Jurkat, Clone E6-1 (cell line): ENCODE measurements around the gene LMNTD1.
"Not testable (repeated sequence)": the region's sequence is repeated elsewhere in the genome, so short reads cannot be mapped to it uniquely, and the experiment has no call there.

Experiments
- DNase-seq: peaks from one replicate; pipeline ENCODE4 v3.0.0-alpha.2; 2011; ENCODE audit warnings: low read depth, low spot score
- H3K4me3 ChIP-seq: 2 replicates; pipeline ENCODE4 v1.5.1; 2011; ENCODE audit warnings: mild to moderate bottlenecking, low read length, control low read depth, moderate library complexity

Gene LMNTD1

DNA sequence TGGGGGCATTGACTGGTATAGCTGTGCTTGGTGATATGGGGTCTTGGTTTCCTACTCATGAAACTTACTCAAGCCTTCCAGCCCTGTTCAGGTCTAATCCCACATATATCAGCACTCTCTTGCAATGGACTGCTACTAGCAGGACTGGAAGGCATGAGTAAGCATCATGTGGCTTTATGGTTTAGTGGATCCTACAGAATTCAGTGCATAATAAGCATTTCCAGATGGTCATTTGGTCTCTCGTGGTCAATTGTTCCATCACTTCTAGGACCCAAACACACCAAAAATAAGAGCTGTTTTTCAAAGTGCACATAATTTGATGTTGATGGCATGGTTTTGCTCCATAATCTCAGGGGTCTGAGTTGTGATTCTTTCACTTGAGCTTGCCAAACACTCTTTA lies 114.4 kb downstream of the LMNTD1 start:
- DNase-seq = no peak
- H3K4me3 ChIP-seq = no peak overlapping the region

DNA sequence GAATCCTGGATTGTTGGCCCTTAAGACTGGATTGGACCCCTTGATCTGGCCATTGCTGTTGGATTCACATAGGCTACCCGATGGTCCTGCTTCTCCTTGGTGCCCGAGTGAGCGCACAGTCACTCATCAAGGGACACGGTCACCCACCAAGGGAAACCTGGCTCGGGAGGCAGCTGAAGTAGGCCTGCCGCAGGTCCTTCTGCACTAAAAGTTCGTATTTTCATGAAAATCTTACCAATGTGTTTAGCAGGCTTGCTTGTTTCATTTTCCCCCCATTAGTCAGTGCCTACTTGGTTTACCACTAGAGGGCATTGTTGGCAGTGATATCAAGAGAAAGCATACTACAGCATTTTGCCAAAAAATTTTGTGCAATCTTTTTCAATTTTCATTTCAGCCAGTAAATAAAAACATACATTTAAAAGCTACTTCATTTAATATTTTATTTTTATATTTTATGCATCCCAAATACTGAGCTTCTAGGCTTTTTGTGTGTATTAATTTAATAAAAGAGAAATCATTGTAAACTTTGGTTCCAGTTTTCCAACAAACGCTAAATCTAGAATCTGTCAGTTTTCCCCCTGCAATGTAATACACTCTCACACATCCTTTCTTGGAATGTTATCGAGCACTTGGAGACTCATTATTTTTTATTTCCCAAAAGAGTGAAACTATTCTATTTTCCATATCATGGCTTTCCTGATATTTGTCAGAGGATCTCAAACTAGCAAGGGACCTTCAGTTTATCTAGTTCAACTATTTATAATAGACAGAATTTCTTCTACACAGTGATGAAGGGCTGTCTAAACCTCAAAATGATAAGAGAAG lies 116.7 kb downstream of the LMNTD1 start:
- H3K4me3 ChIP-seq = no peak overlapping the region; the same call in 1 of the 2 replicates
- DNase-seq = peak; percentile 72

DNA sequence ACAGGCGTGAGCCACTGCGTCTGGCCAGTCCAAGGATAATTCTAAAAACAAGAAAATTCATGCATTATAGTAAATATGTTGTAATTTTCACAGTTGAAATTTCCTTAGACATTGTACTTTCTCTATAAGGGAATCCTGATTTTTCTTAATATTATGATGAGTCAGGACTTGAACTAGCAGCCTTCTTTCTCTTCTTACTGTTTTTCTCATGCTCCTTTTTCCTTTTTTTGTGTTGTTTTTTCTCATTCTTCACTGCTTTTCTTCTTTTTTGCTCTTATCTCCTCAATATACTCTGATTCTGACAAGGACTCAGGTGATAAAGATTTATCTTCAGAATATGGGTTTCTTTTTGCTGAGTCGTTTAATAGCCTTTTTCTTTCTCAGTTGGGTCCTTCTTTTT lies 117.7 kb downstream of the LMNTD1 start:
- H3K4me3 ChIP-seq = no peak overlapping the region

DNA sequence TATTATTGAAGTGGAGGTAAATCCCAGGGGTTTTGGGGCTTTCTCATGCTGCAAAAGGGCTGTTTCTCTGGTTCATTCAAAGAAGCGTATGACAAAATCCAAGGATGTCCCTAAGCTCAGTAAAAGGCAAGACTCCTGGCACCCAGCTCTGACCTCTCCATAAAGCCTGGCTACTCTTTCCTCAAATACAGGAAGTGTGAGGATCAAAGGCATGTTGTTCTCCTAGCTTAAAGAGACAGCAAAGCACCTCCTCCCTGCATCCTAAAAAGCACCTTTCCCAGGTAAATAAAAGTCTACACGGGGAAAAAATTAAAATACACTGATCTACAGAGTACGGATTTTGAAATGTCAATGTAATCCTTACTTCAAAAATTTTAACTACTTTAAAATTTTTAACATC lies 118.6 kb downstream of the LMNTD1 start:
- DNase-seq = no peak
- no peak overlapping the region for H3K4me3 ChIP-seq

More for the DNA sequence above, 117.7 kb downstream of the LMNTD1 start:
- DNase-seq = no peak

DNA sequence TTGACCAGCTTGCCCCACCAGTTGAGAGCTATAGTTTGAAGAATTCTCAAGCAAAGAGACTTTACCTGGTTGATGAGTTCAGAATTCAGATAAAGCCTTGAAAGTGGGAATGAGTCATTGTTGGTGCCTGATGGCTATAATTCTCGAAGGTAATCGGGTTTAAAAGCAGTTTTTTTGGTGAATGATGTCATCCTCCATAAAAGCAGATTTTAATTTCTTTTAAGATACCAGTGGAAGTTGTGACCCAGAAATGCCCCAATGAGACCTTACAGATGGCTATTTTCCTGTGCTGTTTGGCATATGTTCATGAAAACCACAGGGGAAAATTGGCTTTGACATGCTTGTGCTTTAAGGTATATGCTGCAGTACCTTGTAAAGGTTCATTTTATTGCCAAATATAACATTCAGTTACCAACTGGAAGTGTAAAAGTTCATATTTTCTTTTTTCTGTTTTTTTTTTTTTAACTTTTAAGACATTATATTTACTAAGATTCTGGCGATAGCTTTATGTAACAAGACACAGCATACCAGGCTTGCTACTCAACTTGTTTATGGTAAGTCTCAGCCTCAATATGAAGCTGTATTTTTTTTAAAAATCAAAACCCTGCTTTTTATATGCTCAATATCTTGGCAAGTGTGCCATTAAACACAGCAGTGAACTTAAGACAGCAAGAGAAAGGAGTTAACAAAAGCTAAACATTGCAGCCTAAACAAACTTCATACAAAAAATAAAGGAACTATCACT lies 119.3 kb downstream of the LMNTD1 start:
- DNase-seq = no peak
- H3K4me3 ChIP-seq = no peak overlapping the region

DNA sequence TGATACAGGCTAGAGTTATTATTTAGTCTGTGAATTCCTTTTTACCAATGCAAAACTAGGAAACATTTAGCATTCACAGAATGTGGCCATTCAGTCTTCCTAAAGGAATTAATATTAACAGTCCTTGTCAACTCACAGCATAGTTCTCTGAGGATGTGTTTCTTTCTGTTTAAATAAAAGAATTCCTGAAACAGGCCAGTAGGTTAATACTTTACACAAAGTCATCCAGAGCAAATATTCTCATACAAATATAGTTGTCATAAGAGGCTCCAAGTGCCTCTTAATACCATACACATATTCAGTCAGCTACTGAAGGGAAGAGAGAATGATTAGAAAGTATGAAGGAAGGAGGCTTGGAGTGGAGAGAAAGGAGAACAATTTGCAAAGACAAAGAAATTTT lies 120.1 kb downstream of the LMNTD1 start:
- no peak overlapping the region for H3K4me3 ChIP-seq
- DNase-seq = no peak

DNA sequence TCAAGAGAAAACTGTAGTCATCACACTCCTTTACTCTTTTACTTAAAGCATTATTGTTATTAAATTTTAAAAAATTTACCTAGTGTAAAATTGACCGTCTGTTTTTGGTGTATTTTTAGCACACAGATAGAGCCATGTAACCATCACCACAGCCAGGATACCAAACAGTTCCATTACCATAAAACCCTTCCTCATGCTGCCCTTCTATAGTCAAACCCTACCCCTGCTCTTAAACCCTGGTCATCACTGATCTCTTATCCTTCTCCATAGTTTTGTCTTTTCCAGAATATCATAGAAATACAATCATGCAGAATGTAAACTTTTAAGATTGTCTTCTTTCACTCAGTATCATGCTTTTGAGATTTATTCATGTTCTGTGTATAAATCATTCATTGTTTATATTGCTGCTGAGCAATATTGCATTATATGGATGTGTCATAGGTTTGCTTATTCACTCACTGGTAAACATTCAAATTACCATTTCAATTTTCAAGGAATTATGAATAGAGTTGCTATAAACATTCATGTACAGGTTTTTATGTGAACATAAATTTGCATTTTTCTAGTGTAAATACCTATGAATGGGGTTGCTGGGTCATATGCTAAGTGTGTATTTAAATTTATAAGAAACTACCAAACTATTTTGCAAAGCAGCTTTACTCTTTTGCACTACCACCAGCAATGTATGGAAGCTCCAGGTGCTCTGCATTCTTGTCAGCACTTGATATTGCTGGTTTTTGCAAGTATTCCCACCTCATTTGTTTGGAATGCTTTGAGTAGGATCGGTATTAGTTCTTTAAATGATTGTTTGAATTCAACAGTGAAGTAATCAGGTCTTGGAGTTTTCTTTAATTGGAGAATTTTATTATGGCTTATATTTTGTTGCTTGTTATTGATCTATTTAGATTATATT lies 125.5 kb downstream of the LMNTD1 start:
- DNase-seq = no peak
- no peak overlapping the region for H3K4me3 ChIP-seq

DNA sequence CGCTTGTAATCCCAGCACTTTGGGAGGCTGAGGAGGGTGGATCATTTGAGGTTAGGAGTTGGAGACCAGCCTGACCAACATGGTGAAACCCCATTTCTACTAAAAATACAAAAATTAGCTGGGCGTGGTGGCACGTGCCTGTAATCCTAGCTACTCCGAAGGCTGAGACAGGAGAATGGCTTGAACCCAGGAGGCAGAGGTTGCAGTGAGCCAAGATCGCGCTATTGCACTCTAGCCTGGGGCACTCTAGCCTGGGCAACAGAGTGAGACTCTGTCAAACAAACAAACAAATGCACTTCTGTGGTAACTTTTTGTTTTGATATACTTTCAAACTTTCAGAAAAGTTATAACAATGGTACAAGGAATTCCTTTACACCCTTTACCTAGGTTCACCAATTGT lies 126.3 kb downstream of the LMNTD1 start:
- not testable (repeated sequence) for H3K4me3 ChIP-seq, DNase-seq
